Renal cortex interstitium (tissue), 11 donors: Measurements from ENCODE around the gene REPIN1. TPM values are rescaled to one million over a fixed set of nuclear protein-coding genes. Genes with fewer than 3 reads are reported as not detected.
A peak's percentile ranks its signal among the peaks of the same experiment; 100 is the strongest.
"Not testable (repeated sequence)": the region's sequence is repeated elsewhere in the genome, so short reads cannot be mapped to it uniquely, and the experiment has no call there.

Source experiments
- DNase-seq, 11 donors: peaks; one replicate each; pipeline ENCODE4 v3.0.0-alpha.2; 2013; ENCODE audit warnings: low read depth in 9 of 11, low spot score in 4 of 11; ENCODE audit errors: extremely low read depth in 1 of 11
- polyA plus RNA-seq, 3 donors: library from polyadenylated mRNA; unstranded; fragments of 120-200 nt; gene quantifications; one replicate each; pipeline ENCODE4 v1.2.1, GENCODE V29; 2013; ENCODE audit not compliant: insufficient read length in 3 of 3

REPIN1 gene
- polyA plus RNA-seq, 3 donors = 80.5 to 110 (median 109) TPM

DNA sequence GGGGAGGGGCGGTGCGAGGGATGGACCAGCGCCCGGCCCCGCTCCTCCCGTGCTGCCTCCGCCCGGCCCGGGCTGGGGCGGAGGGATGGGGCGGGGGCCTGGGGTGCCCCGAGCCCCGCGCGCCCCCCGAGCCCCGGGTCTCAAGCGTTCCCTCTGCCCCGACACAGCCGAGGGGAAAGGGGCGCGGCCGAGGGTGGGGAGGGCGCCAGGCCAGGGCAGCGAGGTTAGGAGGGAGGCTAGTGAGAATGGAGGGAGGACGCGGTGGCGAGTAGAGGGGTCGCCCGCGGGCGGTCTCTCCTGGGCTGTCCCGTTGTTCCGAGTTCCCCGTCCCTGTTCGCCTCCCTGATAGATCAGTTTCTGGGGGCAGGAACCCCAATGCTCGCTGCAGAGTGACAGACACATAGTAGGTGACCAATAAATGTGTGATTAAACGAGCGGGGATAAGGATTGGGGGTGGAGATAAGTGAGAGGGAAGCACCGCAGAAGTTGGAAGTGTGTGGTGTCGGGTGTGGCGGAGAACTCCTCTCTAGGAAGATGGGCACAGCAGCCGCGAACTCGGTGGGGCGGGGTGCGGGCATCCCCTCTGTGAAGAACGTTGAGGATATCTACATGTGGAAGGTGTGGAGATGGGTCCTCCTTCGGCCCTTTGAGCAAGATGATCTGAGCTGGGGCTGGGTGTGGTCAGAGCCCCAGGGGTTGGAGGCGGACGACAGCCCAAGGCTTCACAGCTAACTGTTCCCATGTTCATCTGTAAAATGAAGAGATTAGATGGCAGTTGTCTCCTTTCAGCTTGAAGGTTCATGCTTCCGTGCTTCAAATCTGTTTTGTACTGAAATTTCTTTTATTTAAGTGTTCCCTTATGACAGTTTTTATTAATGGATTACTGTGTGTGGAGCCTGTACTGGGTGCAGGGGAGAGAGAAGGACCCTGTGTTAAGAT, 11.1 kb downstream of the REPIN1 start:
- no peak for DNase-seq

DNA sequence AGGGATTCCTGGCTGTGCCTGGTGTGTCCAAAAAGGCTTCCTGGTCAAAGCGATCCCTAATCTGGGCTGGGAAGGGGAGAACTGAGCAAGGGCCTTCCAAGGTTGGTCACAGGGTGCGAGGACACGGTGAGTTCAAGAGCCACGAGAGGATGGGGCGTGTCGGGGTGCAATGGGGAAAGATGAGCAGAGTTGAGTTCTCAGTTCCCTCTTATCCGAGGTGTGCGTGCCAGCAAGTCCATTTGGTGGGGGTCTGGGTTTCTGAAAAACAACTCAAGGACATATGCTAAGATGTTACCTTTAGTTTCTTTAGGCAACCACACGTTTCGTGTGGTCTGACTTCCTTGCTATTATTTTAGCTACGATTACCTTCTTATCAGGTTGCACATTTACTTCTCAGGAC, 11.8 kb downstream of the REPIN1 start:
- no peak for DNase-seq

DNA sequence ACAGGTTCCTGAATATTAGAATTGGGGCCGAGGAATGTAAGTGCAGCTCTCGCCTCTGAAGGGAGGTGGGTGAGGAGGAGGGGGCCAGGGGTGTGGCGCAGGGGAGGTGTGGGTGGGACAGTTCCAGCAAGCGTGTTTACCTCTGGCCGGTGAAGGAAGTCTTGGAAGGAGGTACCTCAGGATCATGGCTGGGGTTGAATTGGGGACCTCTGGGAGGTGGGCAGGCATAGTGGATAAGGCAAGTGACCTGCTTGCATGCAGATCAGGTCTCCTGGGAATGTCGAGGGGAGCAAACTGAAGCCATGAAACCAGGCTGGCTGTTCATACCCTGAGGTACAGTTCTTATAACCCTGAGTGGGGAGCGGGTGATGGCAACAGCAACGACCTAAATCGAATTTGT, 12.5 kb downstream of the REPIN1 start:
- no peak for DNase-seq

DNA sequence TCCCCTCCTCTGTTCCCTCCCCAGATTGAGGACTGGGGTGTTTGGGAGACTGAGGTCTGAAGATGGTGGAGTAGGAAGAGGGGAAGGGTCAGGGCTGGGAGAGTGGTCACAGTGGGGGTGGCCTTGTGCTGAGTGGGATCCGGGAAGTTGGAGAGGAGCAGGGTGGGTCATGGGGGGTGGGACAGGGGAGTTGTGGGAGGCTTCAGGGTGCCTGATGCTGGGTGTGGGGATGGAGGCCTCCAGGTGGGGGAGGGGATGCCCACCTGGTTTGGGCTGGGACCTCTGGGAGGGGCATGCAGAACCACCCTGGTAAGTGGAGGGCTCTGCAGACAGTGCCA, 13.1 kb downstream of the REPIN1 start:
- DNase-seq = no peak

DNA sequence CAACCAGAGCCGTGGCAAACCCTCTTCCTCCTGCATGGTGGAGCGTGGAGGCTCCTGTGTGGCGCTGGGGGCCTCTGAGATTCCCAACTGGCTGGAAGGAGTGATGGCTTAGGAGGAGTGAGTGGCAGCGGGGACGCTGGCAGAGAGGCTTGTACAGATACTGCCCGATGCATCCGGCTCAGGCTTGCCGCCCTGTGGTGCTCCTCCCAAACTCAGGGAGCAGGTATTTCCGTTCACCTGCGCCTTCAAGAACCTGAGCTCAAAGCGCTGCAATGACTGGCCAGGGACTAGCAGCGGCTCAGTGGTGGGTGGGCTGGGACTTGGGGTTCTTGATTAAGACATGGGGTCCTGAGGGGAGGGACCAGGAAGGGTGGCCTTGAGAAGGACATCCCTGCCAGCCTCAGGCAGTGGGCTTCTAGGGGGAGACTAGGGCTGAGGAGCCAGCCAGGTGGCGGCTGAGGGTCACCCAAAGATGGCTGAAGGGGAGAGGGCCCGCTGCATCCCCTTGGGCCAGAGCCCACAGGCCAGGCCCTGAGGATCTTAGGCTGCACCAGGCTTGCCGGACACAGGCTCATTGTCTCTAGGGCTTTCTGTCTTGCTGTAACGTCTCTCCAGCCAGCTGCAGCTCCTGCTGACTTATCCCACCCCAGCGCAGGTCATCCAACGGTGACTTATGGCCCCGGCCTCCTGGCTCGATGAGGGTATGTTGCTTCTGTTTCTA, 13.7 kb downstream of the REPIN1 start:
- no peak for DNase-seq

DNA sequence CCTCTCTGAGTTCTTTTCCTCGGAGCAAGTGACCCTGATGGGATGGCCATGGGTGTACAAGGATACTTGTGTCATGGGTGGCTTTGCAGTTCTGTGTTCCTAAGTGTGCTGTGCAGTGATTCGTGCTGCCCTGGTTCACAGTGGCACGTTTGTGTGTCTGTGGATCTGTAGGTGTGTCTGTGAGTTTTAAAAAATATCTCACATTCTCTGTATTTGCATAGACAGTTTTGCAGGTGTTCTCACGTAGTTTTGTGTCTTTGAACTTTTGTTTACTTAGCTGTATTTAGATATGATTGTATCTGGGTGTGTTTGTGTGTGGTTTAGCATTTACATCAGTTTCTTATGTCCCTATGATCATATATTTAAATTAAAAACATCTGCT, 14.2 kb downstream of the REPIN1 start:
- no peak for DNase-seq

DNA sequence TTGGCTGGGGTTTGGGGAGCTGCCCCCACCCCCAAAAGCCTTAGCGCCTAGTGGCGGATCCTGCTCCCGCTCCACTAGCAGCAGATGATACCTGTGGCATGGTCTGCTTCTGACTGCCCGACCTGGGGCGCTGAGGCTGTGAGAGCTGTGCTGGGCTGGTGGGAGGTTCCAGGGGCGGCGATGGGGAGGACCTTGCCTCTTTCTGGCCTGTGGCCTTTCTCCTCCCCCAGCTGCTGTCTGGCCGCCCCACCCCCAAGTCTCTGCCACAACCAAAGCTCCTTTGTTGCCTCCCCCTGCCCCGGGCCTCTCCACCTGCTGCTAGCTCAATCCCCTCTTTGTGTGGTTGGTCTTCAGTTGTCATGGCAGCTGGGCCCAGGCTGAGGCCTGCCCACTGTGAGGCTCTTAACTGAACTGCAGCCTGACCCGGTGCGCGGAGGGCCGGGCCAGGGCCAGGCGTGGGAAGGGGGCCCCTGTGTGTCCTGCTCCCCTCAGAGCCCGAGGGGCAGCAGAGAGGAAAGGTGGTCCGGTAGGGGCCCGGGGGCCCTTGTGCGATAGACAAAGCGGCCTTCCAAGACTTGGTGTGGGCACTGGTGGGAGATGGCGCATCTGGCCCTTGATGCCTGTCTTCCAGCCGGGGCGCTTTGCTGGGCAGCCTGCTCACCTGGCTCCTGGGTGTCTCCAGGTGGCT, 15.2 kb downstream of the REPIN1 start:
- peak in 1 of 11 donors; percentile 80 for DNase-seq

DNA sequence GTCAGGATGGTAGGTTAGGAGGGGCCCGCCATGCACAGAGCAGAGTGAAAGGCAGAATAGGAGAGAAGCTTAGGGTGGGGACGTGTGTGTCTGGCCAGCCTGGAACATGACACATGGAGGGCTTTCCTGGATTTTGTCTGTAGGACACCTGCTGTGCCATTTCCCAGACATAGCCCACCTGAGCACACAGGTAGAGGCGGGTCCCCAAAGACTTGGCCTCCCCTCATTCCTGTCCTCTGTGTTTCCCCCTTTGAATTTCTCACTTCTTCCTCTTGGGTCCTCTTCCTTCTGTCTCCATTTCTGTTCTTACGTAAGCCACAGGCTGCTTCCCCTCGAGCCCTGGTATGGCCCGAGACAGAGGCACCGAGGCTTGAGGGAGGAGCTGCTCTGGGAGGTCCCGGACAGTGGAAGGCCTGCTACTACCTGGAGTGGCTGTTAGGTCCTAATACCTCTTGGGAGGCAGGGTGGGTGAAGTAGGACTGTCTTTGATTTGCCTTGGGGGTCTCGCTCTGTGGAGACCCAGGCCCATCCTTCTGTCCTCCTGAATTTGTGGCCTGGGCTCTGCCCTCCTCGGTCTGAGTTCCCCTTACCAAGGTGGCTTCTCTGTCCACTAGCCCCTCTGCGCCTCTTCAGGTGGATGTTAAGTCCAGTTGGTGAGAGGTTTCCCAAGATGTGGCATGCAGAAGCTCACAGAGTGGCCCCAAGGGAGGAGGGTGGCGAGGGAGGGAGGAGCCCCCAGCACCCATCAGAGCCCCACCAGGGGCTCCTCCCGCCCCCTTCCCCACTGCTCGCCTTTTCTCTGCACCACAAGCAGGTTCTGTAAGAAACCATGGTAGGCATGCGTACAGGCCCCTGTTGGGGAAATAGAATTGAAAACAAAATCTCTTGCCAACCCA, 16.0 kb downstream of the REPIN1 start:
- no peak for DNase-seq

DNA sequence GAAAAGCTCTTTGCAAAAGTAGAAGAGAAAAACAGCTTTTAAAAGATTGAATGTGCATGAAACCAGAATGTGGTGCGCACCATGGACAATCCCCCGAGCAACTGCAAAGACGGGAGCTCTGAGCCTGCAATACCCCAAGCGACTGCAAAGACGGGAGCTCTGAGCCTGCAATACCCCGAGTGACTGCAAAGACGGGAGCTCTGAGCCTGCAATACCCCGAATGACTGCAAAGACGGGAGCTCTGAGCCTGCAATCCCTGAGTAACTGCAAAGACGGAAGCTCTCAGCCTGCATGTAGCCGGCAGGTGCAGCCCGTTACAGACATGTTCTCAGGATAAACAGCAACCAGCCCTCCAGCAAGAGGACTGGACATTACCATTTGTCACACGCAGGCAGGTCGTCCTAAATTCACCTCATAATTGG, 16.7 kb downstream of the REPIN1 start:
- no peak for DNase-seq

DNA sequence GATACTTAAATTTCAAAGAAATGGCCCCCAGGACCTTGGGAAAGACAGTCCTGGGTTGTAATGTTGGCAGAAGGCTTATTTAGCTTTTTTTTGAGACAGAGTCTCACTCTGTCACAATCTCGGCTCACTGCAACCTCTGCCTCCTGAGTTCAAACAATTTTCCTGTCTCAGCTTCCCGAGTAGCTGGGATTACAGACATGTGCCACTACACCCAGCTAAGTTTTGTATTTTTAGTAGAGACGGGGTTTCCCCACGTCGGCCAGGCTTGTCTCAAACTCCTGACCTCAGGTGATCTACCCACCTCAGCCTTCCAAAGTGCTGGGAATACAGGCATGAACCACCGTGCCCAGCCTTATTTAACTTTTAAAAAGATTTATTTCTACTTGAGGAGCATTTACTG, 17.3 kb downstream of the REPIN1 start:
- DNase-seq = not testable (repeated sequence)

DNA sequence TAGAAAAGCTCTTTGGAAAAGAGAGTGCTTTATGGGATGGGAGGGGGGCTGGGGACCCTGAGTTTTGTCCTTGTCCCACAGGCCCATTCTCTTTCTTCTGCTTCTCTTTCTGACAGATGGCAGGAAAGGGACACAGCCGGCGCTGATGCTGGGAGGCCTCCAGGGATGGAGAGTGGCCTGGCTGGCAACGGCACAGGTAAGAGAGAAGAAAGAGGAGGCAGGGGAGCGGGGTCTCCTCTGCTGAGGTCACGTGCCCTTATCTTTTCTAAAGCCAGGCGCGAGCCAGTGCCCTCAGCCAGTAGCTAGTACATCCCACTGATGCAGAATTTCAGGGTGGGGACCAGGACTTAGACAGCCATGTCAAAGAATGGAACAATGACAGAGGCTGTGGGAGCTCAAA, 19.7 kb downstream of the REPIN1 start:
- no peak for DNase-seq

DNA sequence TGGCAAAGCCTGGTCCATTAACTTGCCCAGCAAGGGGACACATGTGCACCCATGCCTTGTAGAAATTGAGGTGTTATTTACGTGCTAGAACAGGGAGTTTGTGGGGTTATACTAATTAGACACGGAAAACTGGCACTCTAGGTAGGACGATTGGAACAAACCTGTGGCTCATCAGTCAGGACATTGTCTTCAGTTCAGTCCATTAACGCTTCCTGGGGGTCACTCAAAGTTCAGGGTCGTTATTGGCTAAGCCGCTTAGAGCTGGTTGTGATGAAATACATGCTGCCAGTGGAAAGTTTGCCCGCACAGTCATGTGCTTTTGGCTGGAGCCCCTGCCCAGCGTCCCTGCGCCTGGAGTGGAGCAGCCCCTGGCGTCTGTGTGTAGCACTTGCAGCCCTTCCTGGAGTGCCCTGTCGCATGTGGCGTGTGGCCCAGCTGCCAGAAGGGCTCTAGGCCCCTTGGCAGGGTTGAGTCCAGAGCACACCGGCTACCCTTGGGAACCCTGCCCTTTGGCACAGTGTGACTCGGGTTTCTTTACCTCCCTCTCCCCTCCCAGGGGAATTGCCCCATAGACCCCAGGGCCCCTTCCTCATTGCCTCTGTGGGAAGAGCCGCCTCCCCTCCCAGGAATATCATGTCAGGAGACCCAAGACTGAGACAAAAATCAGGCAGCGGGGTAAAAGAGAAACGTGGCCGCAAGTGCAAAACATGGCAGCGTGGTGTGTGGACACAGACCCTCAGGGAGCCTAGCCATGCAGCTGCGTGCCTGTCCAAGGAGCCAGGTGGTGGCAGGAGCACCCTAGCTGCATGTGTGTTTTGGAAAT, 20.3 kb downstream of the REPIN1 start:
- no peak for DNase-seq

DNA sequence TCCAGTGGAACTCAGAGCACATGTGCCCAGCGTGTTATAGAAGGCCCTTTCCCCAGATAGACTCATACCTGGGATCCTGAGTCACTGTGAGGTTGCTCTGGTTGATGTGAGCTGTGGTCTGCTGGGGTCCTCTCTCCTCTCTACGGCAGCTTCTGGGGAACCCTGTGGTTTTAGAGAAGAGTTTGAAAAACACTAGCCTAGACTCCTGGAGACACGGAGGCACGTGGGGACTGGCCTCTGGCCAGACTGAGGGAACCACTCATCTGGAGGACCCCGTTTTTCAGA, 20.9 kb downstream of the REPIN1 start:
- DNase-seq = no peak

DNA sequence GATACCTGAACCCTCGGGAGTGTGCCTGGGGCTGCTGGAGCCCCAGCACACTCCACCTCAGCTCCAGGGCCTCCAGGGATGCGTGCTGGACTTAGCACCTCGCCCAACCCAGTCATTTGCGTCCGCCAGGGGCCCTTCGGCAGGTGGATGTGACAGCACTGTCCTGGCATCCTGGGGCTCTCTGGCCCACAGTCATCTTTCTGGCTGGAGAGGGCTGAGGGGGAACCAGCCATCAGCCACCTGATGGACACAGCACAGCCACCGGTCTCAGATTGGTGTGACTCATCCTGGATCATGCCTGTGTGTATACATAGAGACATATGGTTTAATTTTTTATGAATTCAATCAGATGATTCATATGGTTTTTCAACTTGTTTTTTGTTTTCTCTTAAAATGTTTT, 21.6 kb downstream of the REPIN1 start:
- DNase-seq = no peak

DNA sequence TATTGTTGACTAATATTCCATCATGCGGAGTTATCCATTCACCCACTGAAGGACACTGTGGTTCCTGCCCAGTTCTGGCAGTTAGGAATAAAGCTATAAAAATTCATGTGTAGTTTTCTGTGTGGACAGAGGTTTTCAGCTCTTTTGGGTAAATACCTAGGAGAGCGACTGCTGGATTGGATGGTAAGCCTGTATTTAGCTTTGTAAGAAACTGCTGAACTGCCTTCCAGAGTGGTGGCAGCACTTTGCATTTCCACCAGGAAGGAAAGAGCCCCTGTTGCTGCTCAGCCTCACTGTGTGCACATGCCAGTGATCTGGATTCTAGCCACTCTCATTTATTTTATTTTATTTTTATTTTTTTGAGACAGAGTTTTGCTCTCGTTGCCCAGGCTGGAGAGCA, 24.7 kb downstream of the REPIN1 start:
- DNase-seq = no peak

DNA sequence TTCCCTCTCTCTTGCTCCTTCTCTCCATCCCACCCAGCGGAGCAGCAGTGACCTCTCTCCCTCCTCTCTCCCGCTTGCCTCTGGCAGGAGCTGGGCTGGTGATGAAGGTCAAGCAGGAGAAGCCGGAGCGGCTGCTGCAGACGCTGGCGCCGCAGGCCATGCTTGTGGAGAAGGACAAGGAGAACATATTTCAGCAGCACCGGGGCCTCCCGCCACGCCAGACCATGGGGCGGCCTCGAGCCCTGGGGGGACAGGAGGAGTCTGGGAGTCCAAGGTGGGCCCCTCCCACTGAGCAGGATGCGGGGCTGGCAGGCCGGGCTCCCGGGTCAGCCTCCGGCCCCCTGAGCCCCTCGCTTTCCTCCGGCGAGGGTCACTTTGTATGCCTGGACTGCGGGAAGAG, 27.8 kb downstream of the REPIN1 start:
- no peak for DNase-seq

DNA sequence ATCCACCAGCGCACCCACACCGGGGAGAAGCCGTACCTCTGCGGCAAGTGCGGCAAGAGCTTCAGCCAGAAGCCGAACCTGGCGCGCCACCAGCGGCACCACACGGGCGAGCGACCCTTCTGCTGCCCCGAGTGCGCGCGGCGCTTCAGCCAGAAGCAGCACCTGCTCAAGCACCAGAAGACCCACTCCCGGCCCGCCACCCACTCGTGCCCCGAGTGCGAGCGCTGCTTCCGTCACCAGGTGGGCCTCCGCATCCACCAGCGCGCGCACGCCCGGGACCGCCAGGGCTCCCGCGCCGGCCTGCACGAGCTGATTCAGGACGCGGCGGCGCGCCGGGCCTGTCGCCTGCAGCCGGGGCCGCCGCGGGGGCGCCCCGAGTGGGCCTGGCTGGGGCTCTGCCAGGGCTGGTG, 28.2 kb downstream of the REPIN1 start:
- DNase-seq = no peak

DNA sequence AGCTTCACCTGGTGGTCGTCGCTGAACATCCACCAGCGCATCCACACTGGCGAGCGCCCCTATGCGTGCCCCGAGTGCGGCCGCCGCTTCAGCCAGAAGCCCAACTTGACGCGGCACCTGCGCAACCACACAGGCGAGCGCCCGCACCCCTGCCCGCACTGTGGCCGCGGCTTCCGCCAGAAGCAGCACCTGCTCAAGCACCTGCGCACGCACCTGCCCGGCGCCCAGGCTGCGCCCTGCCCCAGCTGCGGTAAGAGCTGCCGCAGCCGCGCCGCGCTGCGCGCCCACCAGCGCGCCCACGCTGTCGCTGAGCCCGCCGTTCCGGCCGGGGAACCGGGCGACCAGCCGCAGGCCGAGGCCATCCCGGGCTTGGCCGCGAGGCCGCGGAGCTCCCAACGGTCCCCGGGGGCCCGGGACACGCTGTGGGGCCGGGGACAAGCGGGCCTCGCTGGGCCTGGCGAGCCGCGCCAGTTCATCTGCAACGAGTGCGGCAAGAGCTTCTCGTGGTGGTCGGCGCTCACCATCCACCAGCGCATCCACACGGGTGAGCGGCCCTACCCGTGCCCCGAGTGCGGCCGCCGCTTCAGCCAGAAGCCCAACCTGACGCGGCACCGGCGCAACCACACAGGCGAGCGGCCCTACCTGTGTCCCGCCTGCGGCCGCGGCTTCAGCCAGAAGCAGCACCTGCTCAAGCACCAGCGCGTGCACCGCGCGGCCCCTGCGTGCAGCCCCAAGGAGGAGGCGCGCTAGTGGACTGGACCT, 28.9 kb downstream of the REPIN1 start:
- no peak for DNase-seq
